Measurements from ENCODE around the gene NSMCE1.

- TF ChIP-seq CTCF (IDR thresholded peaks at IDR 0.05) = no peak
- no peak for TF ChIP-seq POLR2AphosphoS5 (IDR thresholded peaks at IDR 0.05)
- no peak for TF ChIP-seq POLR2A (IDR thresholded peaks at IDR 0.05)
Measured at GRCh38 chr16:27243725-27244362, 24.7 kb downstream of the NSMCE1 start.
